ENCODE measurements around the gene CHST11. TPM values are rescaled to one million over a fixed set of nuclear protein-coding genes. Genes with fewer than 3 reads are reported as not detected.

CHST11 gene
- 13.7 TPM for total RNA-seq

GRCh38 chr12:104456417-104456949 lies at the start of gene CHST11:
Gene CHST11, plus strand, starts transcription at chr12:104456948.

Small RNA genes within 50 kb of the gene (small RNA-seq; reads per million reads assigned to genes)
- gene MIR3922 (ENCODE audit: low replicate concordance), result not detected

Other genes with a start within 250 kb of the CHST11 start
- gene TXNRD1, start 241.2 kb upstream of the CHST11 start, total RNA-seq, result 56.3 TPM
- gene EID3, start 153.2 kb upstream of the CHST11 start, total RNA-seq, result 4.8 TPM